Activated T-cell treated with anti-CD3 and anti-CD28 coated beads for 24 hours (primary cell): ENCODE data around the gene CRB1.

ENCODE experiments used
- DNase-seq: peaks from one replicate; pipeline ENCODE4 v3.0.0-alpha.2; 2020; ENCODE audit warnings: low read depth

Gene CRB1

DNA sequence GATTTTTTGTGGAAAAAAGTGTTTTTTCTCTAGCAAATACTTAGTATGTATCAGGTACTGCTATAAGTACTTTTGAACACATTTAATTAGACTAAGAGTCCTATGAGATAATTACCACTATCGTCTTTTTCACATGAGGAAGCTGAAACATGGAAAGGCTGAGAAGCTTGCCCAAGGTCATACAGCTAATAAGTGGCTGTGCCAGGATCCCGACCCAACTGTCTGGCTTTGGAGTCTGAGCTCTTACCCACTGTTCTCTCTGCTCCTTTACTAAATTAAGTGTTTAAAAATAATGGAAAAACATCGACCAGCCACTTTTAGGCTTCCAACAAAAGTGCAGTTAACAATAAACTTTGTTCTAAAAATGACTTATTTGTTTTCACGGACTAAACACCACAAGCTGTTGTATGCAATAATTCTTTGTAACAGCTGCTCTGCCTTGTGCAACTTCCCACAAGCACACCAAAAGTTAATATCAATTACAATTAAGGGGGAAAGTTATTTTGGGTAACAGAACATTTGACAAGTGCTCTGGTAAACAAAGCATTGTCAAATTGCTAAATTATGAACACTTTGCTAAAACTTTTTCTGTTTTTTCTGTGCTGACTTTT lies 75.7 kb downstream of the CRB1 start:
- DNase-seq: no peak

- no peak for DNase-seq
These were observed 83.9 kb downstream of the CRB1 start for GRCh38 chr1:197351821-197352440.

- DNase-seq: no peak
These were observed 87.4 kb downstream of the CRB1 start for GRCh38 chr1:197355248-197355995.

DNA sequence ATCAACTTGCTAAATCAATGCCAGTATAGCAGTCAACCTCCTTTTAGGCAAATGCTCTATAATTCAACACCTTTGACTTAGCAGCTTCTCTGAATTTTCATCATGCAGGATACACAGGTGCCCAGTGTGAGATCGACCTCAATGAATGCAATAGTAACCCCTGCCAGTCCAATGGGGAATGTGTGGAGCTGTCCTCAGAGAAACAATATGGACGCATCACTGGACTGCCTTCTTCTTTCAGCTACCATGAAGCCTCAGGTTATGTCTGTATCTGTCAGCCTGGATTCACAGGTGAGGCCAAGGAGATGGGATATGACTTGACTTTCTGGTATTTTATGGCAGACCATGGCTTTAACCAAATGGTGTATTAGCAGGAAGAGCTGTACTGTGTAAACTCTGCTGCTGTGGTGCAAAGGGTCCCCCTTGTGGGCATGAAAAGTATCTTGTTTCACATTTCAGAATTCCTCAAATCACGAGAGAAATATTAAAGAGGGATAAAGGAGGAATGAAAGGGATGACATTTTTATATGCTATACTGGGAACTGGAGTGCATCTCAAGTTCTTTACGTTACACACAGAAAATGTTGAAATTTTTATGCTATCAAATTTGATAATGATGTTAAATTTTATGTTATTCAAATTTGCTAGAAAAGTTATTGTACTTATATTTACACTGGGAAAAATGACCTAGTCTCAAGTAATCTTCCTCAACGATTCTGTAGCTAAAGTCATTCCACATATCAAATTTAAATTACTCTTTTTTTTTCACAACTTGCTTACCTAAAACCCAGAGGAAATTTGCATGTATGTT lies 88.9 kb downstream of the CRB1 start:
- no peak for DNase-seq

DNA sequence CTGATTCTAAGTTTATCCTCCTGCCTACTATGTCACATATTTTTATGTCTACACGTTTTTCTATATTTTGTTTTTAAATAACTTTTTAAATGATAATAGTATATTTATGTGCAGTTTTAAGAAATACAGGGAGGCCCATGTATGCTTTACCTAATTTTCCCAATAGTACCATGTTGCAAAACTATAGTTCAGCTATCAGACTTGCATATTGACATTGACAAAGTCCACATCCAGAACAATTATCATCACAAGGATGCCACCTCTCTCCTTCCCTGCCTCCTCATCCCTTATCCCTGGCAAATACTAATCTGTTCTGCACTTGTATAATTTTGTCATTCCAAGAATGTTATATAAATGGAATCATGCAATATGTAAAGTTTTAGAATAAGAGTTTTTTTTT lies 90.9 kb downstream of the CRB1 start:
- no peak for DNase-seq

DNA sequence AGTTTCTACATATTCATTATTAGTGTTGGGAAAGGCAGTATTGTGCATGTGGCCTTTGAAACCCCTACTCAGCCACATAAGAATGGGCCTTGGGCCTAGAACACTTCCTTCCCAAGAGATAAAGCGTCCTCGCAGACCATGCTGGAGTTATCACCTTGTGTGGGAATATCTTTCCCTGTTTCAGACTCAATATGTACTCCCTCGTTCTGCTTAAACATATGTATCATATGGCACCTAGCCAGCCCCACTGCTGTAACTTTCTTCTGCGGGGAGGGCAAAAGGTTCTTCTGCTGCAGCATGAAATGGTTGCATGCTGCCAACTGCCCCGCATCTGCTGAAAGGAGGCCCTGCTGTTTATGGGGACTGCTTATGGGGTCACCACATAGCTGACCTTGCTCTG lies 92.0 kb downstream of the CRB1 start:
- DNase-seq: no peak

- DNase-seq: no peak
These were observed 94.8 kb downstream of the CRB1 start for GRCh38 chr1:197362871-197363270.

- no peak for DNase-seq
These were observed 95.8 kb downstream of the CRB1 start for GRCh38 chr1:197363855-197364254.

- DNase-seq: no peak
These were observed 98.9 kb downstream of the CRB1 start for GRCh38 chr1:197366996-197367395.

- no peak for DNase-seq
These were observed 99.6 kb downstream of the CRB1 start for GRCh38 chr1:197367627-197368026.

GRCh38 chr1:197374428-197374827 lies 106.4 kb downstream of the CRB1 start:
- DNase-seq: no peak

DNA sequence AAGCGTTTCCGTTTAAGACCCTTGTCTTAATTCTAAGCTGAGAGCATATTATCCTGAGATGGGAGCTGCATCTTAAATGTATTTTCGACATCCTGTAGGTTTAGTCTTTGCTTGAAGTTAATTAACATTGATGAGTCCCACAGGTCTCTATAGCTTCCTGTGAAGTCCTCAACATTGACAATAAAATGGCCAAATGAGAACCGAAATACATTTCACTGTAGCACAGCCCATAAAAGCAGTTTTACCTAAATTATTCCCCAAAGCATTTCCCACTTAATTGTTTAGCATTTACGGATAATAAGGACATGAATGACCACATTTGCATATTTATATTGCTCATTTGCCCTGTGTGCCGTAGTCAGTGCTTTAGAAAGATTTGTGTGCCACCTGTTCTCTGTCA lies 116.4 kb downstream of the CRB1 start:
- DNase-seq: no peak

DNA sequence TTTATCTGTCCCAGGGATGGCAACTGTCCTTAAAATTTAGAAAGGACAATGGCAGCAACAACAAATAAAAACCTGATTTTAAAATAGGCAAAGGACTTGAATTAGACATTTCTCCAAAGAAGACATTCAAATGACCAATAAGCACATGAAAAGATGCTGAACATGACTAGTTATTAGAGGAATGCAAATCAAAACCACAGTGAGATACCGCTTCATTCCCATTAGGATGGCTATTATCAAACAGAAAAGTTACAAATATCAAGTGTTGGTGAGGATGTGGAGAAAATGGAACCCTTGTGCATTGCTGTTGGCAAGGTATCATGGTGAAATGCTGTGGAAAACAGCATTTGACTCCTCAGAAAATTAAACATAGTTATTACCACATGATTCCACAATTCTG lies 120.7 kb downstream of the CRB1 start:
- no peak for DNase-seq

GRCh38 chr1:197390856-197391255 lies 122.8 kb downstream of the CRB1 start:
- DNase-seq: no peak

DNA sequence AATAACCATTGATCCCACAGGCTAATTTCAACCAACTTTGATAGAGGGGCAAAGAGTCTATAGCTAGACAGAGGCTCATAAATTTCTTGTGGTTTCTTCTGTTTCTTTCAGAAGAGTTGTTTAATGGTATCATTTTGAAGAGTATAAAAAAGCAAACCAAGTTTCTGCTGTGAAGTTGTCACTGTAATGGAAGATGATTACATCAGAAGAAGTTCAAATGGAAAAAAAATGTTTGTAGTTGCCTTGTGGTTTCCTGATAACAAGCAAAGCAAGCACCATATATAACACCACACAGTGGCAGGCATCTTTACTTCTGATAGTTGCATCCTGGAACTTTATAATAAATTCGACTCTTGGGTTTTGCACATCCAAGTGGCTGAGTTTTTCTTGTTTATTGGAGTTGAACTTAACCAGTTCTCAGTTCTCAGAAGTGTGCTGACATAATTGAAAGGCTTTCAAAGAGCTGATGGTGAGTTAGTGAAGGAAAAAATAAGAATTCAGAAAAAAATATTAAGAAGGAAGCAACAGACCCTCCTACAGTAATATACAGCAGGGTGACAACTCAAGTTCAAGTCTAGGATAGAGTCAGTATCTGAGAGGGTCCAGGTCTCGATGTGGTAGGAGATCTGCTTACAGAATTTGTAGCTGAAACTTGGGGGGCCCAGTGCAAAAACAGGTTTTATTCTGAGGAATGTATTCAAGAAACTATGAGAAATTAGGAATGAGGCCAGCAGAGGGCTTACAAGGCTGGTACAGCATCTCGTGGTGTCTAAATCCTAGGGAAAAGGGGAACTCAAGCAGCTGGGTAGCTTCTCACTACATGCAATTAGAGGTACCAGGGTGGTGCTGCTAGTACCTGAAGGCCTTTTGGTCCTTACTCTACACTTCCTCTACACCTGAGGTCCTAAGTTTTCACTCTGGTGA lies 123.5 kb downstream of the CRB1 start:
- DNase-seq: no peak

- DNase-seq: no peak
These were observed 124.5 kb downstream of the CRB1 start for GRCh38 chr1:197392541-197392940.

GRCh38 chr1:197393105-197393504 lies 125.1 kb downstream of the CRB1 start:
- no peak for DNase-seq

GRCh38 chr1:197393772-197394171 lies 125.7 kb downstream of the CRB1 start:
- DNase-seq: no peak

GRCh38 chr1:197394831-197395608 lies 127.0 kb downstream of the CRB1 start:
- DNase-seq: no peak

- no peak for DNase-seq
These were observed 129.8 kb downstream of the CRB1 start for GRCh38 chr1:197397895-197398294.
